Activated naive CD4-positive, alpha-beta T cell (primary cell): Measurements from ENCODE around the gene PTPN3.

Experiments used
- DNase-seq, 4 experiments: peaks; one replicate each; lab custom pipeline; 2025; lab: John Stamatoyannopoulos, UW

PTPN3 gene

DNA sequence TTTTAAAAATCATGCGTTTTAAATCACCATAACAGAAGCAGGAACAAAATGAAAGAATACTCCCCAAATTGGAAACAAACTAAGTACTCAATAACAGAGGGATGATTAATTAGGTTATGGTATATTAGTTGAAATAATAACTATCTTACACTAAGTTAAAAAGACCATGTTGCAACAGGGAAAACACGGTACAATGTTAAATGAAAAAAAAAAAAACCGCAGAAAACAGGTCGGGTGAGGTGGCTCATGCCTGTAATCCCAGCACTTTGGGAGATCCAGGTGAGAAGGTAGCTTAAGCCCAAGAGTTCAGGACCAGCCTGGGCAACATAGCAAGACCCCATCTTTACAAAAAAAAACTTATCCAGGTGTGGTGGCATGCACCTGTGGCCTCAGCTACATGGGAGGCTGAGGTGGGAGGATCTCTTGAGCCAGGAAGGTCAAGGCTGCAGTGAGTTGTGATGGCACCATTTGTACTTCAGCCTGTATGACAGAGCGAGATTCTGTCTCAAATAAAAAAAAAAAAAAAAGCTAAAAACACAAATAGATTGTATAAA is 2.4 kb upstream of the PTPN3 start:
- no peak for DNase-seq

DNA sequence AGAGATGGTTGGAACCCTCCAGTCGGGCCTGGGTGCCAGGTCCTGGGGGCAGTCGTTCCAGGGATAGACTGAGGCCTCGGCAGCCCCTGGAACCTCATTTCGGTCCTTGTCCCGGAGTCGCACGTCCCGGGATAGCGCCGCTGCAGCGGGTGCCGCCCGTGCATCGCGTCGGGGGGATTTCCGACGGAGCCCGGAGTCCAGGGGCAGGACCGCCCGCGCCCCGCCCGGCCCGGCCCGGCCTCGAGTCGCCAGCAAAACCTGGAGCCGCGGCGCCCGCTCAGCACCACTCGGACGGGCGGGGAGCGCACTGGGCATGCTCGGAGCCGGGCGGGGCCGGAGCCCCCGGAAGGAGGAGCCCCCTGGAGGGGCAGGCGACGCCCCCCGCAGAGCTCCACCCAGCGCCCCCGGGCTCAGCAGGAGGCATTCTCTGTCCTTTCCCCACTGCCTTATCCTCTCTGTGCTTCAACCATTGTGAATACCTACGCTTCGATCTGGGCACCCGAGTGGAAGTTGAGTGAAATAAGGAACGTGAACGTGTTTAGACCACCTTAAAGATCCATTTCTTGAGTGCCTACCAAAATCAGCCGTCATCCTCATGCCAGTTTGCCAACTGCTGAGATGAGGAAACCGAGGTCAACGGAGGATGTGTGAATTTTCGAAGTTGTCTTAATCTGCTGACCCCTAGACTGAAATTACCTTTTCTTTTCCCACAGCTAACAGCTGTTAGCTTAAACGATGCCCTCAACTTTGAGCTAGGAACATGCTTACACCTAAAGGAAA is 1.7 kb upstream of the PTPN3 start:
- DNase-seq = no peak

DNA sequence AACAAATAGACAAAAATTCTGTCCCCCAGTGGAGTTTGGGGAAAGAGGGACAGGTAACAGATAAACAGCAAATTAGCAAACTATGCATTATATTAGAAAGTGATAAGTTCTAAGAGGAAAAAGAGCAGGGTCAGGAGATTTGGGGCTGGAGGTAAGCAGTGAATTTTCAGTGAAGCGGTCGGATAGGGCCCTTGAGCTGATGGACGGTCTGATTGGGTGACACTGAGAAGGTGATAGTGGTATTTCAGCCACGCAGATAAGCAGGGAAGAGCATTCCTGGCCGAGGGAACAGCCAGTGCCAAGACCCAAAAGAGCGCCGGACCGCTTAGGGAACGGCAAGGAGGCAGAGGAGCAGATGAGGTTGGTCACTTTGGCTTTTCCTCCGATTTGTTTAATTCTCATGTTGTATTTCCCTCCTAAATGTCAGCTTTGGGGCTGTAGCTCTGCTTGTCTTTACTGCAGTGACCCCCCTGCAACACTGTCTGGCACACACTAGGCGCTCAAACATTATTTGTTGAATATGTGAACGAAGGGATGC is 1.1 kb upstream of the PTPN3 start:
- no peak for DNase-seq

DNA sequence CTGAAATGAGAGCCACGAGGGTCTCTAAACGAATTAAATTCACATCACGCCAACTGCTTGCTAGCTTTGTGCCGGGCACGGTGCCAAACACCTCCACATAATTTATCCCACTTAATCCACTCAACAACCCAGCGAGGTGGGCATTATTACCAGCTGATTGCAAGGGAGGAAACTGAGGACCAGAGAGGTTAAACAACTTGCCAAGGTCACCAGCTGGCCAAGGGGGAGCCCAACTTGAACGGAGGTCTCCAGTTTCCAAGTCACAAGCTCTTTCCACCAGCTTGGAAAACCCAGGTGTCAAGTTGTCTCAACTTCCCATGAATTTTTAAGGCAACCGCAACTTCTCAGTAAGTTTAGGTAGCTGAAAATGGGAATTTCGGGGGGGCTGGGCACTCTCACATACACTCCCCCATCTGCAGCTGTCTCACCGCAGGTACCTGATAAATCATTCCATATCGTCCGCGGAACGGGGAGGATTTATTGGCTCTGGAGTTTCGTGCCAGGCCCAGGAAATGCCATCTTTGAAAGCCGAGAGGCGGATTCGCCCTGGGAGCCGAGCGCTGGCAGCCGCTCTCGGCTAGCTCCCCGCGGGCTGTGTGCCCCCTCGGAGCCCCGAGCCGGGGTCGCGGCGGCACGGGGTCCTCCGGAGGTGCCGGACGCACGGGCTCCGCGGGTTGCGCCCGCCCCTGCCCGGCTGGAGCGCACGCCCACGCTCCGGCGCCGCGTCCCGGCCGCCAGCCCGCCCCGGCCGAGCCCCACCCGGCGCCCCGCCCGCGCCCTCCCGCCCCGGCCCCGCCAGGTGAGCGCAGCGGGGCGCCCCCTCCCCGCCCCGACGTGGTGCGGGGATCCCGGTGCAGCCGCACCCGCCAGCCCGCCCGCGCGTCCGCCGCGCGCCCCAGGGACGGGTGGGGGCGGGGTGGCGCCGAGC is 617 bp downstream of the PTPN3 start:
- no peak for DNase-seq

DNA sequence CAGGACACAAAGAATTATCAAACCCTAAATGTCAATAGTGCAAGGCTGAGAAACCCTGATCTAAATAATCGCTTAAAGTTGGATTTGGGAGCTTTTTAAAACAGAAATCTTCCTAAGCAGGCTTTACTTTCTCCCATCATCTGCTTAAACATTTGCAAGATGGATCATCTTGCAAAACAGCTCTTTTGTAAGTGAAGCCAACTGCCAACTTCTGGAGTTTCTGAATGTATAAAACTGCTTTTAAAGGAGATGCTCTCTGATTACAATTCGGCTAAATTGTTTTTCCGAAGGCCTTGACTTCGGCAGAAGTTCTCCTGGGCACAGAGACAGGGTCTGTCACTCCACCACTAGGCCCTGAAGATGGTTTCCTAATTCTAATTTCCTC is 1.3 kb downstream of the PTPN3 start:
- DNase-seq = no peak

DNA sequence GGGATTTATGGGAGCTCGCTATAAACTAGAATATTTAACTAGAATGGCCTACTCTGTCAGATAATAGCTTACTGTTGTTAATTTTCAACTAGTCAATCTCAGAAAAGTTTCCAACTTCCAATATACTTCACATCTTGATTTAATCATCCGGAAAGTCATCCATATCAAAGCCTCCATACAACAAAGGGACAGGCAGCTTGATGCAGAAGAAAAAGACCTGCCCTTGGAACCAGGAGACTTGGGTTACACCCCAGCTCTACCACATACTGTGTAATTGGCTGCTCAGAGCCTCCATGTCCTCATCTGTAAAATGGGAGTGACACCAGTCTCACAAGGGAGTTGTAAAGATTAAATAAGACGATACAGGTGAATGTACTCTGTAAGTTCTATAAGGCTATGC is 1.9 kb downstream of the PTPN3 start:
- DNase-seq = no peak

DNA sequence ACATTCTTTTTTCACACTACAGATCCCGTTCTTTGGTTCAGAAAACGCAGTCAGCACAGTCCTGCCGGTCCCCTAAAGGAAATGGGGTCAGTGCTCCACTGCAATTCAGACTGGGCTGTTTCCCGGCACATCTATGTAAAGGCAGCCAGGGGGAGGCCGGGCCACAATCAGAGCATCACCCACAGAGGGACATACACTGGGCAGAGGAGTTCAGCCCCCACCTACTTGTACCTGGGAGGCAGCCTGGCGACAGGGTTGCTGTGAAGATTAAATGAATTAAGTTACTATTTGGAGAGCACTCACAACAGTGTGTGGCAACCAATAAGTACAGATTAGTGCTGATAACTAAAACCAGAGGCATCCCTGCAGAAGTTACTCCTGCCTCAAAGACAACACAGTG is 4.5 kb downstream of the PTPN3 start:
- no peak for DNase-seq

DNA sequence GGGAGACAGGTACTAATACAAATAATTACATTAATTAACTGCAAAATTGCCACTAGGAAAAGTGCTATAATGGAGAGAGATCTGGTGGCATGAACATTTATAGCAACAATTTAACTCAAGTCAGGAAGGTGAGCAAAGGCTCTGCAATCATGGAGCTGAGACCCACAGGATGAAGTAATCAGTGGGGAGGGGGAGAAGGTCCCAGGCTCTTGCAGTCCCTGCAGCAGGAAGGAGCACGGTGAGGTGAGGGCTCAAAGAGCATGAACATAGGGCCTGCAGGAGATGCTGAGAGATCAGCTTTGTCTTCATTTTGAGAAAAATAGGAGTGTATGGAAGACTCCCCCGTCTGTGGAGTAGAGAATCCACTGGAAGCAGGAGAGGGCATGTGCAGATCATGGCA is 6.5 kb downstream of the PTPN3 start:
- DNase-seq = no peak

DNA sequence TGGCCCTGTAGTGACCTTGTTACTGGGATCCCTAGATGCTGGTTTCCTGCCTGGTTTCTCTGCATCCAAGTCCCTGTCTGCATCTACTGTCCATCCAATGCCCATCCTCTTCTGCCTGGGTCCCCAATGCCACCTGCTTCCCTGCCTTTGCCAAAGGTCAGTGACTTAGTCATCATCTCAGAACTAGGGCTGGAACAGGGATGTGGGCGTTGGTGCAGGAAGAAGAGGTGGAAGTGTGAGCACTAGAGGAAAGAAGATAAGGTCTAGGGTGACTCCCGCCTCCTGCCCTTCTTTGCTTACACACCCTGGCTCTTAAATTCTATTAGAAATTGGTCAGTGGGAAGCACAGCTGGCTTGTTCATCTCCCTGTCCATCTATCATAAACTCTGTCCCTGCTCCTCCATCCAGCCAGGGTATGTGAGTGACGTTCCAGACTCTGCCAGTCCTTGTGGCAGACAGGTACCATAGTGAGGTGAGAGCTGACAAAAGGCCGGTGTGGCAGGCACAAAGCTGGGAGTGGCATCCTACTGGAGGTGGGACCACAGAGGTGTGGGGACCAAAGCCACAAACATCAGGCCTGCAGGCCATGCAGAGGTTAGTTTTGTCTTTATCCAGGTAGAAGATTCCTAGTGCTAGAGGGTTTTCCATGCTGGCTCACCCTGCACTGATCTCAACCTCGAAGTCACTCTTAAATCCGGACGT is 9.2 kb downstream of the PTPN3 start:
- DNase-seq = no peak

DNA sequence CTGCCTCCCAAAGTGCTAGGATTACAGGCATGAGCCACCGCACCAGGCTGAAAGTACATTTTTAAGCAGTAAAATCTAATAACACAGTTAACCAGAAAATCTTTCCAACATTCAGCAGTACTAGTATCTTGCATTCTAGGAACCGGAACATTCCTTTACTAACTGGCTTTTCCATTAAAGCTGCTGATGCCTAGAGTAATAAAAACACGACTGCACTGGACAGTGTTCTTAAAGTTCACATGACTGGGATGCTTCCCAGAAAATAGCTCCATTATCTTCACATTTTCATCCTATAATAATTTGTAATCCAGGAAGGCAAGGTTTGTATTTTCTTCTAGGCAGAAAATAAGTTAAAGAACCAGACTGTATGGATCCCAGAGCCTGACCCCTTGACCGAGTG is 9.8 kb downstream of the PTPN3 start:
- DNase-seq = no peak

DNA sequence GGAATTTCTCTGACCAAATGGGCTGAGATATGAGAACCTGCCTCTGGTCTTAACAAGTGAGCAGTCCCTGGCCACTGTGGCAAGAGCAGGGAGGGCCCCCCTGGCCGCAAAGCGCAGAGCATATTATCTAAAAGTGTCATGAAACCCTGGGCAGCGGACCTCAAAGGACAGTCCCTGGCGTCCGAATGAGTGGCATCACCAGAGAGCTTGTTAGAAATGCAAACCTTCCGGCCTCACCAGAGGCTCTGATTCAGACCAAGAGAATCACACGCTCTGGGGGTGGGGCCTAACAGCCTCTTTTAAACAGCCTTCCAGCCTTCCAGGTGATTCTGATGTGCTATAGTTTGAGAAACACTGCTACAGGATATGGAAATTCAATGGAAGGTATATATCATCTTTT is 10.9 kb downstream of the PTPN3 start:
- DNase-seq = no peak

DNA sequence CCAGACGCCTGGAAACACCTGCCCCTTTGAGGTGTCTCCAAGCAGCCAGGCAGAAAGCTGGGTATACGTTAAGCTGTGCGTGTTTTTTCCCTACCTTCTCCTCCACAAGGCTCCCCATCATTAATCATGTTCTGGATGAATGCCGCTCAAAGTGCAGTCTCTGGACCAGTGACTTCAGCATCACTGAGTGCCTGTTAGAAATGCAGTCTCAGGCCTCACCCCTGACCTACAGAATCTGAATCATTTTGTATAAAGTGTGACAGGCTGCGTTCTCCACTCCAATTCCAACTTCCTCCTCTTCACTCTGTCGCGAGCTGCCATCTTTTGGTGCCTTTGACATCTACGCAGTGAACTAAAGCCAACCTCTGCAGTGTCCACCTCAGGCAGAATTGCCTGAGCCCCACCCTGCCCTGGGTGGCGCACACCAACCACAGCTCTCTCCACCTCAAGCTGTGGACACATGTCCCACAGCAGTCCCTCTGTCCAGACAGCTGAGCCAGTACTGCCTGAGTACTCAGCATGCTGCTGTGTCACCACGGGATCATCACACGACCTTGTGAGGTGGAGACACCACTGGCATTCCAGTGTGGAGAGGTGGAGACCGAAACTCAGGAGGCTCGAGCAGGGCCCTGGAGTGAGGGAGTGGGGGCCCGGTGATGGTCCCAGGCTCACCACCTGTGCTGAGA is 14.2 kb downstream of the PTPN3 start:
- no peak for DNase-seq

DNA sequence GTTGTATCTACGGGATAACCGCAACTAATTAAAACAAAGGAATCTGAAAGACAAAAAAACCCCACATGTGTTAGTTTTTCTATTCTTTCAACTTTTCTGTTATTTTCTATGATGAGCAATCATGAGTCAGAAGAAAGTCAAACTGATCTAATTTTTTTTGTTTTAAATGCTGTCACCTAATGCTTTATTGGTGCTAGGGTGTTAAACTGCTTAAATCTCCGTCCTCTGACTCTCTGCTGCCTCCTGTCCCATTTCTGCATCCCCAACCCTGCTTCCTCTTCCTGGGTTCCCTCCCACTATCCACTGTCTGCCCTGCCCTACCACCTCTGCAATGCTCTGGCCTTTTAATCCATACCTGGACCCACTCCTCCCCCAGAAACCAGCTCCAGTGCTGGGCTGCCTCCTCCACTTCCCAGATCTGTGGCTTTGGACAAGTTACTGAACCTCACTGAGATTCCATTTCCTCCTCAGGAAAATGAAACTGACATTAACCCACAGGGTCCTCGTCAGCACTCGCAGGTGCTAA is 15.7 kb downstream of the PTPN3 start:
- no peak for DNase-seq

DNA sequence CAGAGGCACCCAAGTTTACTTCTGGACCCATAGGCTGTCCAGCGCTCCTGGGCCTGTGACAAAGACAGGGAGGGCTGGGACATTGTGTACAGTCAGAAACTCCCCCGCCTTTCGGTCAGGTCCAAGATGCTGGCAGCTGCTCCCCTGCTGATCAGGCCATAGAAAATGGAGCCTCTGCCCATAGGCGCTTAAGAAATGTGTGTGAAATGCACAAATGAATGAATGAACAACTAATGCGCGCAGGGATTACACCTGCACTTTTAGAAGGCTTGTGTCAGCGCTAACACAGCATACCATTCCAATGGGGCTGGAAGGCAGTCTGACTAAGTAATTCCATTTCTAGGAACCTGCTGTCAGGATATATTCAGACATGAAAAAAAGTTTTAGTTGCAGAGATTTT is 16.3 kb downstream of the PTPN3 start:
- DNase-seq = no peak

DNA sequence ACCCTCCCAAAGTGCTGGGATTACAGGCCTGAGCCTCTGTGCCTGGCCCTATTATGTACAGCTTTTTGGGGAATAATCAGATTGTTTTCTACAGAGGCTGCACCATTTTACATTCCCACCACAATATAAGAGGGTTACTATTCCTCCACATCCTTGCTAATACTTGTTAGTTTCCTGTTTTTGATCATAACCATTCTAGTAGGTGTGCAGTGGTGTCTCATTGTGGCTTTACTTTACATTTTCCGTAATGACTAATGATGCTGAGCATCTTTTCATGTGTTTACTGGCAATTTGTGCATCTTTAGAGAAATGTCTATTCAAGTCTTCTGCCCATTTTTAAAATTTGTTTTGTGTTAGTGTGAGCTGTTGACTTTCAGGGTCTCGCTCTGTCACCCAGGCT is 18.3 kb downstream of the PTPN3 start:
- DNase-seq = no peak

DNA sequence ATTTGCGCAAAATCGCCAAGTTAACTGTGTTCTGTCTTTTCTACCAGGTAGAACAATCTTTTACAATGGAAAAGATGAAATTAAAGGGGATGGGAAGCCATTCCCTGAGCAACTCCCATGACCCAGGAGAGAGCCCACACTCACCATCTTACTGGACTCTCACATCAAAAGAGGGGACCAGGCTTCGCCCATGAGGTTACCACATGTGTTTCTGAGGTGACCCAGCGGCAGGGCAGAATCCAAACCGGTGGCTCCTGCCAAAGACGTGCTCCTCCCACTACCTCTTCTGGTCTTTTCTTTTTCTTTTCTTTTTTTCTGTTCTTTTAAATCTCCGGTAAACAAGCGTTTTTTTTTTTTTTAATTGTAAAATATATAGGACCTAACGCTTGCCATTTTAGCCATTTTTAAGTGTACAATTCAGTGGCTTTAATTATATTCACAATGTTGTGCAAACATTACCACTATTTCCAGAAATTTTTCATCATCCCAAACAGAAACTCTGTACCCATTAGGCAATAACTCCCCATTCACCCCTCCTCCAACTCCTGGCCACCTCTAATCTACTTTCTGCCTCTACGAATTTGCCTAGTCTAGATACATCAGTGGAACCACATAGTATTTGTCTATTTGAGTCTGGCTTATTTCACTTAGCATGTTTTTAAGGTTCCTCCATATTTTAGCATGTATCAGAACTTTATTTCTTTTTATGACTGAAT is 19.3 kb downstream of the PTPN3 start:
- no peak for DNase-seq

DNA sequence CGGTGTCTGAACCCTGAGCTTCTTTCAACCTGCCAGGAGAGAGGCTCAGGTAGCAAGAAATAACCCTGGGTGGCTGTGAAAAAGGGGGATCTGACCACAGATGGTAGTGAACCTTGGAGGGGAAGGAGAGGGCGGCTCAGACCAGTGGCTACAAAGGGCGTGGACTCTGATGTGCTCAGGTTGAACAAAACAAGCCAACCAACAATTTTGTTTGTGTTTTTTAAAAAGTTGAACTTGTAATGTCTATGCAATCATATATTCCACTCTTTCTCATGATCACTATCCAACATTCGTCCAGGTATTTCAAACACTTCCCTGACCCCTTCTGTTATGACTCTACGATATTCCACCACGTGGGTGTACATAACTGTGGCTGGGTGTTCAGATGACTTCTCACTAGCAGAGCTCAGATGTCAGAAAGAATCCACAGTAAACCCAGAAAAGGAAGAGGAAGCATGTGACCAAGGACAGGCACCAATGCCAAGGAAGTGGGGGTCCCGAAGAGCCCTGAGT is 20.0 kb downstream of the PTPN3 start:
- DNase-seq = no peak

DNA sequence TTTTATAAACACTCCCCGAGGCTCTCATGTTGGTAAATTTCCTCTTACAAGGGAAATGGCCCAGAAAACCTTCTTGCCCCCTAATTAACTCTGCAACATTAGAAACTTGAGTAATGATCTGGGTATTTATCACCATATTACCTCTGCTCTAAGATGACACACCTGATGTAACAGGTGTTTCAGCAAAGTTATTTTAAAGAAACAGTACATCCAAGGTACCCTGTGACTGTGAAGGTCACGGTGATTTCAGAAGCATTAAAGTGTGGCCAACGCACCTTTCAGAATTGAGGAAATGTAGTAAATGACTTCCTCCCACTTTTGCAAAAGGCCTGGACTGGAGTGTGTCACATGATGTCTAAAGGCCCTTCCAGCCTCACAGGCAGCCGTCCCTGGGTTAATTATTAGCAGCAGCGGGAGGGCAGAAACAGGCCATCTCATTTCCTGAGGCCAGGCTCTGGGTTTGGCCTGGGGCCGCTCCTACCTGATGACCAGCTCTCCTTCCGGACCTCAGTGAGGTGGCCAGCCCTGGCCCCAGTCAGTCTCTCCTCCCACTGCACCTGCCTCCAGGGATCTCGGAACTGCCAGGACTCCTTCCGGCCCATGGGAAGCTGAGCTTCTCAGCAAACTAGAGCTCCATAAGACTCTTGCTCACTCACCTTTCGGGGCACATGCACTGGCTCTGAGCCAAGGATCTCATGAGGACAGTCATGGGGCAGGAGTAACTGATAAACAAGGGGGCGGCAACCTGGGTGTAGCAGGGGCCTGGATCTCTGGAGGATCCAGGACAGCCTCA is 20.7 kb downstream of the PTPN3 start:
- no peak for DNase-seq

DNA sequence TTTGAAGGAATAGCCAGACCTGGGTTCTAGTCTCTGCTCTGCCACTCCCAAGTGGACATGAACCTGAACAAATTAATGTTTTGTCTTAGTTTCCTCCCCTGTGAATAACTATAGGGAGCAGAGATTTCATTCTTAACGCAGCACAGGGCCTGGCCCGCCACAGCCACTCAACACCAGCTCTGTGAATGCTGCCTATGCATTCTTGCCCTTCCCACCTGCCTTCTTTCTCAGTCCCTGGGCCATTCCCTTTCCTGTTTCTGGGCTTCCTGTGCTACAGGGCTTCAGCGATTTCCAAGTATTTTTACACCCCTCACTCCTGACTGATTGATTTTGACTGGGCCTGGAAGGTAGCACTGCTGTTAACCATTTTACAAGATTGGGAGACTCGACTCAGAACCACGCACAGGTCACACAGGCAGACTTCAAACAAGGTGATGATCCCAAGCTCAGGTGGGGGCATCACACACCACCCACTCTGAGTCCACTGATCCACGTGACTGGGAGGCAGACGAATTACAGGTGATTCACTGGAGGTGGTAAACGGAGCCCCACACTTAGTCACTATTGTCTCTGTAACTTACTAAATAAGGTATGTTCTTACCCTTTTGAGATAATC is 21.4 kb downstream of the PTPN3 start:
- no peak for DNase-seq
